Measurements from ENCODE around the gene LDB3.

The LDB3 gene

GRCh38 chr10:86664341-86665217 is 3.7 kb upstream of the LDB3 start:
- H3K27me3 ChIP-seq (ENCODE audit: insufficient read depth, low read length), result peaks cover 8% of the 10 kb centered on the region
- no peaks in the 10 kb centered on the region for H4K20me1 ChIP-seq (ENCODE audit: insufficient read depth, low read length)
- no peak overlapping the region for H3K4me3 ChIP-seq (ENCODE audit: low read depth, low read length, poor library complexity, severe bottlenecking)
- H3K4me1 ChIP-seq (ENCODE audit: insufficient read depth, low read length, severe bottlenecking), result no peaks in the 10 kb centered on the region
- no peak overlapping the region for H3K27ac ChIP-seq (ENCODE audit: low read depth, low read length, poor library complexity, severe bottlenecking)
- H3K9me3 ChIP-seq (ENCODE audit: low read length), result no peaks in the 10 kb centered on the region
- H3K36me3 ChIP-seq (ENCODE audit: insufficient read depth, low read length), result no peaks in the 10 kb centered on the region; the same call in 1 of the 2 replicates
- H3K9ac ChIP-seq (ENCODE audit: low read length), result no peak overlapping the region
- no peaks in the 10 kb centered on the region for H3F3A ChIP-seq (ENCODE audit: insufficient read depth, low read length)
- no peak for TF ChIP-seq CTCF (IDR thresholded peaks at IDR 0.05; ENCODE audit: low read length)
- no peak for TF ChIP-seq EZH2 (IDR thresholded peaks at IDR 0.05; ENCODE audit: borderline replicate concordance, low read length)
- H2AFZ ChIP-seq (ENCODE audit: low read length), result no peak overlapping the region
- H3K4me2 ChIP-seq (ENCODE audit: low read length), result no peak overlapping the region
- no peaks in the 10 kb centered on the region for H3K79me2 ChIP-seq (ENCODE audit: insufficient read depth, low read length)
- no peaks in the 10 kb centered on the region for H3K9me2 ChIP-seq (ENCODE audit: low read depth, low read length)

GRCh38 chr10:86665218-86665607 is 3.1 kb upstream of the LDB3 start:
- H4K20me1 ChIP-seq (ENCODE audit: insufficient read depth, low read length), result no peaks in the 10 kb centered on the region
- H3K27me3 ChIP-seq (ENCODE audit: insufficient read depth, low read length), result peaks cover 6% of the 10 kb centered on the region
- TF ChIP-seq EZH2 (IDR thresholded peaks at IDR 0.05; ENCODE audit: borderline replicate concordance, low read length) (no peak), CTCF (IDR thresholded peaks at IDR 0.05; ENCODE audit: low read length) (no peak)
- H3K4me2 ChIP-seq (ENCODE audit: low read length), result no peak overlapping the region
- no peaks in the 10 kb centered on the region for H3K9me2 ChIP-seq (ENCODE audit: low read depth, low read length)
- no peak overlapping the region for H3K4me3 ChIP-seq (ENCODE audit: low read depth, low read length, poor library complexity, severe bottlenecking)
- H3K36me3 ChIP-seq (ENCODE audit: insufficient read depth, low read length), result no peaks in the 10 kb centered on the region; the same call in 1 of the 2 replicates
- no peak overlapping the region for H2AFZ ChIP-seq (ENCODE audit: low read length)
- H3F3A ChIP-seq (ENCODE audit: insufficient read depth, low read length), result no peaks in the 10 kb centered on the region
- H3K79me2 ChIP-seq (ENCODE audit: insufficient read depth, low read length), result no peaks in the 10 kb centered on the region
- H3K27ac ChIP-seq (ENCODE audit: low read depth, low read length, poor library complexity, severe bottlenecking), result no peak overlapping the region
- H3K4me1 ChIP-seq (ENCODE audit: insufficient read depth, low read length, severe bottlenecking), result no peaks in the 10 kb centered on the region
- no peaks in the 10 kb centered on the region for H3K9me3 ChIP-seq (ENCODE audit: low read length)
- H3K9ac ChIP-seq (ENCODE audit: low read length), result no peak overlapping the region

- Histone ChIP-seq H3K4me1 (ENCODE audit: insufficient read depth, low read length, severe bottlenecking) (no peaks in the 10 kb centered on the region), H3K4me2 (ENCODE audit: low read length) (no peak overlapping the region), H2AFZ (ENCODE audit: low read length) (no peak overlapping the region), H3K9me2 (ENCODE audit: low read depth, low read length) (no peaks in the 10 kb centered on the region), H4K20me1 (ENCODE audit: insufficient read depth, low read length) (no peaks in the 10 kb centered on the region), H3K9ac (ENCODE audit: low read length) (no peak overlapping the region), H3K9me3 (ENCODE audit: low read length) (no peaks in the 10 kb centered on the region), H3F3A (ENCODE audit: insufficient read depth, low read length) (no peaks in the 10 kb centered on the region), H3K4me3 (ENCODE audit: low read depth, low read length, poor library complexity, severe bottlenecking) (no peak overlapping the region), H3K79me2 (ENCODE audit: insufficient read depth, low read length) (no peaks in the 10 kb centered on the region), H3K27ac (ENCODE audit: low read depth, low read length, poor library complexity, severe bottlenecking) (no peak overlapping the region), H3K36me3 (ENCODE audit: insufficient read depth, low read length) (no peaks in the 10 kb centered on the region; the same call in 1 of the 2 replicates), H3K27me3 (ENCODE audit: insufficient read depth, low read length) (peaks cover 6% of the 10 kb centered on the region)
- TF ChIP-seq EZH2 (IDR thresholded peaks at IDR 0.05; ENCODE audit: borderline replicate concordance, low read length) (no peak), CTCF (IDR thresholded peaks at IDR 0.05; ENCODE audit: low read length) (no peak)
These were observed 2.4 kb upstream of the LDB3 start for GRCh38 chr10:86665868-86666267.

Measured in OCI-LY1 (cell line).